ENCODE results near the gene DCST1.
"Not testable (repeated sequence)": the region's sequence is repeated elsewhere in the genome, so short reads cannot be mapped to it uniquely, and the experiment has no call there.

Gene DCST1

GRCh38 chr1:155033524-155033923, at the start of gene DCST1, which contains the start of gene DCST2:
Gene DCST1, plus strand, starts transcription at chr1:155033824. Its CDS starts 213 bp downstream, at chr1:155034037.
Gene DCST2, minus strand, starts transcription at chr1:155033781. Its CDS starts 80 bp downstream, at chr1:155033701.
- no peak for DNase-seq (ENCODE audit: extremely low spot score)
- CTCF ChIA-PET = interaction anchor here (0.6 to 3.5 kb wide), 2 partner anchors 13 to 16 kb away, joined by 5 to 12 read pairs; no protein-coding TSS in a partner anchor
- POLR2A ChIA-PET = no interaction called here
- no peak for TF ChIP-seq ARNT (IDR thresholded peaks at IDR 0.05)
- no peak for TF ChIP-seq LEF1 (IDR thresholded peaks at IDR 0.05; ENCODE audit: borderline replicate concordance)
- no peak for TF ChIP-seq BHLHE40 (IDR thresholded peaks at IDR 0.05; ENCODE audit: borderline replicate concordance)
- no peak for TF ChIP-seq SUZ12 (IDR thresholded peaks at IDR 0.05)
- TF ChIP-seq L3MBTL2 (conservative IDR thresholded peaks at IDR 0.05) = no peak
- TF ChIP-seq SP1 (IDR thresholded peaks at IDR 0.05) = no peak
- TF ChIP-seq CTBP1 (IDR thresholded peaks at IDR 0.05; ENCODE audit: borderline replicate concordance) = no peak

GRCh38 chr1:154986736-154987135, 46.9 kb upstream of the DCST1 start:
- DNase-seq (ENCODE audit: extremely low spot score); CTCF ChIA-PET; POLR2A ChIA-PET: not testable (repeated sequence)

GRCh38 chr1:154987326-154987725, 46.3 kb upstream of the DCST1 start:
- DNase-seq (ENCODE audit: extremely low spot score) = no peak
- ChIA-PET POLR2A (interaction anchor here (1.1 to 1.9 kb wide), 2 partner anchors 12 to 30 kb away, joined by 3 to 5 read pairs; no protein-coding TSS in a partner anchor), CTCF (no interaction called here)
- no peak for TF ChIP-seq LEF1 (IDR thresholded peaks at IDR 0.05; ENCODE audit: borderline replicate concordance)
- TF ChIP-seq HDGF (IDR thresholded peaks at IDR 0.05; ENCODE audit: borderline replicate concordance) = no peak

- TF ChIP-seq HDGF (IDR thresholded peaks at IDR 0.05; ENCODE audit: borderline replicate concordance) (no peak), BHLHE40 (IDR thresholded peaks at IDR 0.05; ENCODE audit: borderline replicate concordance) (no peak), SUZ12 (IDR thresholded peaks at IDR 0.05) (no peak), ELF4 (IDR thresholded peaks at IDR 0.05) (no peak), NFRKB (IDR thresholded peaks at IDR 0.05) (no peak), FOXK2 (IDR thresholded peaks at IDR 0.05) (no peak), TARDBP (IDR thresholded peaks at IDR 0.05) (no peak), CTBP1 (IDR thresholded peaks at IDR 0.05; ENCODE audit: borderline replicate concordance) (no peak), L3MBTL2 (conservative IDR thresholded peaks at IDR 0.05) (no peak), ARNT (IDR thresholded peaks at IDR 0.05) (no peak), PKNOX1 (IDR thresholded peaks at IDR 0.05) (no peak), LEF1 (IDR thresholded peaks at IDR 0.05; ENCODE audit: borderline replicate concordance) (no peak), FOXA1 (IDR thresholded peaks at IDR 0.05) (no peak)
- ChIA-PET POLR2A (interaction anchor here (0.8 to 1.9 kb wide), 5 partner anchors 11 to 31 kb away, joined by 3 to 5 read pairs (median 3); partner anchors contain the start of gene SHC1), CTCF (interaction anchor here (1.2 kb wide), 1 partner anchor 73 kb away, joined by 3 read pairs; no protein-coding TSS in a partner anchor)
- DNase-seq (ENCODE audit: extremely low spot score) = no peak
These were observed 45.3 kb upstream of the DCST1 start for GRCh38 chr1:154988058-154988954.

GRCh38 chr1:154989195-154989860, 44.3 kb upstream of the DCST1 start:
- DNase-seq (ENCODE audit: extremely low spot score) = no peak
- TF ChIP-seq BHLHE40 (IDR thresholded peaks at IDR 0.05; ENCODE audit: borderline replicate concordance) (no peak), LEF1 (IDR thresholded peaks at IDR 0.05; ENCODE audit: borderline replicate concordance) (no peak), HDGF (IDR thresholded peaks at IDR 0.05; ENCODE audit: borderline replicate concordance) (no peak), ZNF384 (IDR thresholded peaks at IDR 0.05) (no peak), PKNOX1 (IDR thresholded peaks at IDR 0.05) (no peak)
- CTCF ChIA-PET = no interaction called here
- POLR2A ChIA-PET = interaction anchor here (0.9 kb wide), 1 partner anchor 18 kb away, joined by 3 read pairs; the partner anchor contains the start of gene SHC1

- CTCF ChIA-PET = interaction anchor here (1.0 to 1.2 kb wide), 2 partner anchors 9 to 54 kb away, joined by 3 to 4 read pairs; no protein-coding TSS in a partner anchor
- no peak for DNase-seq (ENCODE audit: extremely low spot score)
- no peak for TF ChIP-seq L3MBTL2 (conservative IDR thresholded peaks at IDR 0.05)
- TF ChIP-seq ARNT (IDR thresholded peaks at IDR 0.05) = no peak
- no peak for TF ChIP-seq ZNF384 (IDR thresholded peaks at IDR 0.05)
- TF ChIP-seq NFRKB (IDR thresholded peaks at IDR 0.05) = no peak
- TF ChIP-seq TARDBP (IDR thresholded peaks at IDR 0.05) = no peak
- no peak for TF ChIP-seq SUZ12 (IDR thresholded peaks at IDR 0.05)
- no peak for TF ChIP-seq BHLHE40 (IDR thresholded peaks at IDR 0.05; ENCODE audit: borderline replicate concordance)
- TF ChIP-seq FOXK2 (IDR thresholded peaks at IDR 0.05) = no peak
- no peak for TF ChIP-seq CTBP1 (IDR thresholded peaks at IDR 0.05; ENCODE audit: borderline replicate concordance)
- TF ChIP-seq HDGF (IDR thresholded peaks at IDR 0.05; ENCODE audit: borderline replicate concordance) = no peak
- no peak for TF ChIP-seq FOXM1 (IDR thresholded peaks at IDR 0.05; ENCODE audit: borderline replicate concordance)
- no peak for TF ChIP-seq PKNOX1 (IDR thresholded peaks at IDR 0.05)
- TF ChIP-seq FOXA1 (IDR thresholded peaks at IDR 0.05) = no peak
- no peak for TF ChIP-seq SP1 (IDR thresholded peaks at IDR 0.05)
- TF ChIP-seq ELF4 (IDR thresholded peaks at IDR 0.05) = no peak
- TF ChIP-seq LEF1 (IDR thresholded peaks at IDR 0.05; ENCODE audit: borderline replicate concordance) = no peak
- POLR2A ChIA-PET = no interaction called here
These were observed 43.3 kb upstream of the DCST1 start for GRCh38 chr1:154990276-154990675.

Measured in HEK293T (cell line).